Kidney epithelial cell (primary cell): ENCODE measurements around the gene RFC2. TPM values are rescaled to one million over a fixed set of nuclear protein-coding genes. Genes with fewer than 3 reads are reported as not detected.

ENCODE experiments used
- DNase-seq: peaks from one replicate; pipeline ENCODE4 v3.0.0-alpha.2; 2010; ENCODE audit warnings: low read depth
- H3K27me3 ChIP-seq: 2 replicates; pipeline ENCODE4 v1.6.0; 2011; ENCODE audit warnings: low read length; ENCODE audit not compliant: control insufficient read depth, insufficient read depth
- H3K36me3 ChIP-seq: 2 replicates; pipeline ENCODE4 v1.5.1; 2011; ENCODE audit warnings: low read length; ENCODE audit not compliant: control insufficient read depth, insufficient read depth
- H3K4me3 ChIP-seq: 2 replicates; pipeline ENCODE4 v1.5.1; 2011; ENCODE audit warnings: low read depth, mild to moderate bottlenecking, control low read depth, low read length
- total RNA-seq: library from RNA; depleted of rRNA; stranded (reverse); fragments of >200 nt; gene quantifications from 2 replicates; pipeline ENCODE4 v1.2.3, GENCODE V29; 2015
- TF ChIP-seq, protein P1 (sequence below): IDR thresholded peaks from 2 replicates; pipeline ENCODE4 v1.5.1; 2011; ENCODE audit warnings: mild to moderate bottlenecking, moderate library complexity, low read length, control low read depth, inconsistent platforms; ENCODE audit not compliant: insufficient read depth, poor library complexity, severe bottlenecking

The RFC2 gene
- total RNA-seq, 1 donor from 2014 or later = 15.7 TPM

DNA sequence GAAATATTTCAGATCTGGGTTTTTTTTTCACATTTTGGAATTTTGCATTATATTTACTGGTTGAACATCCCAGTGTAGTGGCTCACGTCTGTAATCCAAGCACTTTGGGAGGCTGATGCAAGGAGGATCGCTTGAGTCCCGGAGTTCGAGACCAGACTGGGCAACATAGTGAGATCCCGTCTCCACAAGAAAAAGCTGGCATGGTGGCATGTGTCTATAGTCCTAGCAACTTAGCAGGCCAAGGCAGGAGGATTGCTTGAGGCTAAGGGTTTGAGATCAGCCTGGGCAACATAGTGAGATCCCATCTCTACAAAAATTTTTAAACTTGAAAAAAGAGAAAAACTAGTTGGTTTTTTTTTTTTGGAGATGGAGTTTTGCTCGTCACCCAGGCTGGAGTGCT lies 6.0 kb downstream of the RFC2 start:
- TF ChIP-seq, protein P1, sequence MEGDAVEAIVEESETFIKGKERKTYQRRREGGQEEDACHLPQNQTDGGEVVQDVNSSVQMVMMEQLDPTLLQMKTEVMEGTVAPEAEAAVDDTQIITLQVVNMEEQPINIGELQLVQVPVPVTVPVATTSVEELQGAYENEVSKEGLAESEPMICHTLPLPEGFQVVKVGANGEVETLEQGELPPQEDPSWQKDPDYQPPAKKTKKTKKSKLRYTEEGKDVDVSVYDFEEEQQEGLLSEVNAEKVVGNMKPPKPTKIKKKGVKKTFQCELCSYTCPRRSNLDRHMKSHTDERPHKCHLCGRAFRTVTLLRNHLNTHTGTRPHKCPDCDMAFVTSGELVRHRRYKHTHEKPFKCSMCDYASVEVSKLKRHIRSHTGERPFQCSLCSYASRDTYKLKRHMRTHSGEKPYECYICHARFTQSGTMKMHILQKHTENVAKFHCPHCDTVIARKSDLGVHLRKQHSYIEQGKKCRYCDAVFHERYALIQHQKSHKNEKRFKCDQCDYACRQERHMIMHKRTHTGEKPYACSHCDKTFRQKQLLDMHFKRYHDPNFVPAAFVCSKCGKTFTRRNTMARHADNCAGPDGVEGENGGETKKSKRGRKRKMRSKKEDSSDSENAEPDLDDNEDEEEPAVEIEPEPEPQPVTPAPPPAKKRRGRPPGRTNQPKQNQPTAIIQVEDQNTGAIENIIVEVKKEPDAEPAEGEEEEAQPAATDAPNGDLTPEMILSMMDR = no peak
- Histone ChIP-seq H3K27me3 (no peaks in the 10 kb centered on the region), H3K36me3 (no peaks in the 10 kb centered on the region), H3K4me3 (no peak overlapping the region)
- no peak for DNase-seq

DNA sequence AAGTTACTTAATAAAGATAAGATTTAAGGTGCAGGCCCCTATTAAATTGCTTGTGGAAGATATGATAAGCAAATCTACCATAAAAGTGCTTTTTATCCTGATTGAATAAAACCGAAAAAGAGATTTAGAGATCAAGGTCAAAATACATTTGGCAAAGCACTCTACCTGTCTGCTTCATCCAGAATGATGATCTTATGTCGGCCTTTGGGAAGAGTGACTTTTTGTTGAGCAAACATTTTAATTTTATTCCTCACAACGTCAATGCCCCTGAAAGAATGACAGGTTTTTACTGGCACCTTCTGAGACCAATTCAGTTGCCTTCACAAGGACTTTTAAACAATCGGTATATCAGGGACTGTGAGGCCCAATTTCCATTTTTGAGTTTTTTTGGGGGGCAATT lies 7.7 kb downstream of the RFC2 start:
- TF ChIP-seq, protein P1 = no peak
- Histone ChIP-seq H3K4me3 (no peak overlapping the region), H3K27me3 (no peaks in the 10 kb centered on the region), H3K36me3 (no peaks in the 10 kb centered on the region)
- no peak for DNase-seq

DNA sequence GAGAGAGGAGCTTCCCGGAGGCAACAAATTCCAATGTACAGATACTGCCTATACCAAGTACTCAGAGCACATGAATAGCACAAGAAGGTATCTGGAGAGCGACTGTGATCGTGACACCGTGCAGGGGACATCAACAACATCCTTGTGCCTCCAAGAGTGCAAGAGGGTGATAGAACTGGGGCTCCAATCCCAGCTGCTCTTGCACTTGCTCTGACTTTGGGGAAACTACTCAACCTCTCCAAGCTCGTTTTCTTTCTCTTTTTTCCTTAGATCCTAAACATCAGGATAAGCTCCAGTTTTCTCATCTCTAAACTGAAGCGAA lies 12.1 kb downstream of the RFC2 start:
- Histone ChIP-seq H3K27me3 (no peaks in the 10 kb centered on the region), H3K36me3 (no peaks in the 10 kb centered on the region), H3K4me3 (no peak overlapping the region)
- DNase-seq = no peak
- TF ChIP-seq, protein P1 = no peak

DNA sequence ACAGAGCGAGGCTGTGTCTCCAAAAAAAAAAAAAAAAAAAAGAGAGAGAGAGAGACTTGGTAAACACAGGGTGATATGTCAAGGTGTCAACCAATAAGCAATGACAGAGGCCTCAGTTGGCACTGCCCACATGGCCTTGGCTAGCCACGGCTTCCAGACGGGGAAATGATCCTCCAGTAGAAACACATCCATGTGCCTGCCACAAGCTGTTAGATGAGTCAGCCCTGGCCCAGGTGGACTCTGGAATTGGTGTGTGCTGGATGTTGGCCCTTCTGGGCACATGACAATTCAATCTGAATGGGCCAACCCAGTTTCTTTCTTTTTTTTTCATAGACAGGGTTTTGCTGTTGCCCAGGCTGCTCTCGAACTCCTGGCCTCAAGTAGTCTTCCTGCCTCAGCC lies 13.7 kb downstream of the RFC2 start:
- no peaks in the 10 kb centered on the region for H3K27me3 ChIP-seq
- H3K36me3 ChIP-seq = no peaks in the 10 kb centered on the region
- TF ChIP-seq, protein P1 = no peak
- no peak for DNase-seq
- no peak overlapping the region for H3K4me3 ChIP-seq

DNA sequence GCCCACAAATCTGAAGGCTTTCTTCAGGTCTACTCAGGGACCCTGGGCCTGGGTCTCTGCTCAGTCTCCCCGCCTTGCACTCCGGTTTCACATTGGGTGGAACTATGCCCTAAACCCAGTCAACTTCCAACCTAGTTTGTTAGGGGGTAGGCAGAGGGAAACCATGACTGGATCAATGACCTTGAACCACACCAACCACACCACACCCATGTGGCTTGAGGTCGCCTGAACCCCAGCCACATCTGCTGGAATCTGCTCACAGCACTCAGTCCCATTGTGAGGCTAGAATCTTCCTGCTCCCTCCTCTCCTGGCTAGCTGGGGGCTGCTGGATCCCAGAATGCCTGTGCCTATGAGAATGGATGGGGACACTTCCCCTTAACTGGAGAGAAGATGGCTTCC lies 17.9 kb downstream of the RFC2 start:
- no peak for DNase-seq
- TF ChIP-seq, protein P1 = no peak
- Histone ChIP-seq H3K27me3 (no peaks in the 10 kb centered on the region), H3K36me3 (no peaks in the 10 kb centered on the region), H3K4me3 (no peak overlapping the region)

DNA sequence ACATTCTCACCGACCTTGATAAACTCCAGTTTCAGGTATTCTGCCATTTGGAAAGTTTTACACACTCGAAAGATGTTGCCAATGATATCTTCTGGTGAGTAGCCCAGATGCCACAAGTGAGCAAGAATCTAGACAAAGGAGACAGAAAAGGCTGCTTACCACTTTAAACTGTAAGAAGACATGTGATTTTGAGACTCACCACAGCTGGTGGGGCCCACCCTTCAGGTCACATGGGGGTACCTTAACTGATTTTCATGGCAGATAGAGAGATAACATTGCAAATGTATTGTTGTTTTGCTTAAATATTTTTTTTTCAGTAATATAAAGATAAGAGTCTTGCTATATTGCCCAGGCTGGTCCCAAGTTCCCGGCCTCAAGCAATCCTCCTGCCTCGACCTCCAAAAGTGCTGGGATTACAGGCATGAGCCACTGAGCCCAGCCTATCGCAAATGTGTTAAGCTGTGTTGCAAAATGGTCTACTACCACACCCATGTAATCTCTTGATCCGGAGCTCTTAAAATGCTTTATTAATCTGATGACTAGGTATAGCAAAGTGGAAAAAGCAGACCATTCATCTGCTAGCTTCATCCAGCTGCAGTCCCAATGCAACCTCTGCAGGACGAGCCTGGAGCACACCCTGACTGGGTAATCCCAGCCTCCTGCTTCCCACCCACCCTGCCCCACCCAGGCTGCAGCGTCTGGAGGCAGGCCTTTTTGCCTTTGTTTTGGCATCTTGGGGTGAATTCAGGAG lies 18.5 kb downstream of the RFC2 start:
- H3K27me3 ChIP-seq = no peaks in the 10 kb centered on the region
- no peak overlapping the region for H3K4me3 ChIP-seq
- H3K36me3 ChIP-seq = no peaks in the 10 kb centered on the region
- TF ChIP-seq, protein P1 = no peak
- no peak for DNase-seq
